ENCODE data around the gene DENND1A.

DENND1A gene

GRCh38 chr9:123807251-123807650 is 122.7 kb downstream of the DENND1A start:
- no peak for DNase-seq

DNA sequence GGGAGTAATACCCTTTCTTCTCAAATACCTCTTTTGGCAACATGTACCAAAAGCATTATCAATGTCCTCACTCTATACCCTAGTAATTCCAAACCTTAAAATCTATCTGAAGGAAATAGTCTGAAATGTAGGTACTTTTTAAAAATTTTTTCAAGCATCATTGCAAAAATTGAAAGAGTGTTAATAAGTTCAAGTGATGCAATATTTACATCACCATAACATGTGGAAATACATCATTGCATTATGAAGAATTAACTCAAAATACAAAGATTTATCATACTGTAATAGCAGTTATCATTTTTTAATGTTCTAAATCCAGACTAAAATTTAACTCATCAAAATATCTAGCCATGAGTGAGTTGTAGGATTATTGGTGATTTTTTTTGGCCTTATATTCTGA is 123.1 kb downstream of the DENND1A start:
- no peak for DNase-seq

DNA sequence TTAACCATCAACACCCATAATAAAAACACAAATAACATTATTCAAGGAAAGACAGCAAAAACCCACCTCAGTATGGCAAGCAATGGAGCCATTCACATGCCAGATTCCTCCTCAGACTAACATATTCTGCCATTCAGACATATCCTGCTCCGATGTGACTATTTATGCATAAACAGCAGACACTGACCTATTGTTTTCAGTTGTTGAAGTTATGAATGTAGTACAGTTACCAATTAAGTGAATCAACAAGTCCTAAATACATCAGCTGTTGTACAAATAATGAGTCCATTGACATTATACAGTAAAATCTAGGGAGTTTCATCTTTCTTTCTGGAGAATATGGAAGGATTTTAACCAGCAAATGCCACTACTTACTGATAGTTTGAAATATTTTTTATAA is 131.7 kb downstream of the DENND1A start:
- peak; percentile 66 to 71 for DNase-seq

- DNase-seq = no peak
These were observed 133.1 kb downstream of the DENND1A start for GRCh38 chr9:123796618-123797484.

DNA sequence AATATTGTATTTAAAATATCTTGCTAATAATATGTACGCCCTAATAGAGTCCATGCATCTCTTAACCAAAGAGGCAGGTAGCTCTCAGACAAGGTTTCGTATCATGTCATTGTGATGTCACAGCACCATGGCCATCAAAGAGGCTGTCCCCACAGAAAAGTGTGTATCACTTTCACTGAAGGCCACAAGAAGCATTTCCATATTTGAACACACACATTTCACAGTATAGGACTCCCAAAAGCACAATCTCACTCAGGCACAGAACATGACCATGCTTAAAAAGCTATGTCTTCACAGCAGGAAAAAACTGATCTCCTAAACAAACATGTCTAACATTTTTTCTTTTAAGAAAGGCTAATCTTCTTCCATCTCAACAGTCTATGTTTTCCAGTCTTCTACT is 133.8 kb downstream of the DENND1A start:
- DNase-seq = no peak

- no peak for DNase-seq
These were observed 134.6 kb downstream of the DENND1A start for GRCh38 chr9:123795336-123795735.

GRCh38 chr9:123792501-123792900 is 137.4 kb downstream of the DENND1A start:
- DNase-seq = no peak

- no peak for DNase-seq
These were observed 140.2 kb downstream of the DENND1A start for GRCh38 chr9:123789554-123790292.

DNA sequence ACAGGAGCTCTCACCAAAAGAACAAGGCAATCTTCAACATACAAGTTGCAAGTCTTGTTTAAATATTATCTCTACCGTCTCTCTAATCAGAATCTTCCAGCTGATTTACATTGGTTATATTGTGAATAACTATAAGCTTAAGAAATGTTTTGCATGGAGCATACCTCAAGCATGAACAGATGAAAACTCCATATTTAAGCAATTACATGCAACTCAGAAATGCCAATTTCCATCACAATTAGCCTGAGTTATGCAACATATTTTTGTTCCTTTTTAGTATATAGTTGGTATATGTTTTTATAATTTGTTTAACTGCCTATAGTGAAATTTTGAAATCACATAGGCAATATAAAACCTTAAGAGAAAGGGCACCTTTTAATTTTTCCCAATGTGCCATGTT is 142.5 kb downstream of the DENND1A start:
- no peak for DNase-seq

DNA sequence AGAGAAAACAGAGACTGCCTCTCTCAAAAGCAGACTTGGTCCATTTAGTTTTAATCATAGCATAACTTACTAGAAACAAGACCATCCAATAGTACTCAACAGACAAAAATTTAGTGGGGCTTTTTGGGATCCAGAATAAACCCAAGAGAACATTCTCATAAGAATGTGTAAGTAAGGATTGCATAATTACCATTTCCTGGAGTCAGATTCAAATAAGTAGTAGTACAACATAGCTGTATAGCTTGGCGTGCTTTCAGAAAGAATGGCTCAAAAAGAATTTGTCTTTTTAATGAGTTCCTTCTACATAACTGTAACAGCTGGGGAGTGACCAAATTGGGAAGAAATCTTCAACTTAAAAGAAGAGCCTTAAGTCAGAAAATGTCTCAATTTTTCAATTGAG is 145.4 kb downstream of the DENND1A start:
- DNase-seq = no peak

- no peak for DNase-seq
These were observed 151.6 kb downstream of the DENND1A start for GRCh38 chr9:123778232-123778902.

GRCh38 chr9:123776708-123777537 is 153.0 kb downstream of the DENND1A start:
- peak; percentile 56 to 63 for DNase-seq

GRCh38 chr9:123775289-123776284 is 154.3 kb downstream of the DENND1A start:
- no peak for DNase-seq

- DNase-seq = peak in 1 of 2 experiments; percentile 7
These were observed 156.1 kb downstream of the DENND1A start for GRCh38 chr9:123773783-123774182.

GRCh38 chr9:123772967-123773366 is 157.0 kb downstream of the DENND1A start:
- no peak for DNase-seq

- no peak for DNase-seq
These were observed 157.6 kb downstream of the DENND1A start for GRCh38 chr9:123772374-123772773.

- no peak for DNase-seq
These were observed 158.2 kb downstream of the DENND1A start for GRCh38 chr9:123771690-123772089.

DNA sequence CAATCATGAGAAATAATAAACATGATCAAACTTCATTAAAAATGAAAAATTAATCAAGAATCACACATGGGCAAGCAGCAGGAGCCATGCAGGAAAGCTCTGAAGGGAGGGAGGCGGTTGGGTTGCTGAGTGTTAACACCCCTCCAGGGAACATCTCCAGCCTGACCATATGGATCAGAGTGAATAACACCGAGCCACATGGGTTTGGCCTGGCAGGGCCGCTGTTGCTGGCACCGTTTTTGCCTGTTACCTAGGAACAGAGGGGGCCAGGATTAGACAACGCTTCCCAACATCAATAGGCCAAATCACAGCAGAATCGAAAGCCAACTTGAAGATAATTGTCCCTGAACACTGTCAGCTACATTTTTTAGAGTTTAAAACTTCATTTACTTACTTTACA is 160.2 kb downstream of the DENND1A start:
- DNase-seq = no peak

DNA sequence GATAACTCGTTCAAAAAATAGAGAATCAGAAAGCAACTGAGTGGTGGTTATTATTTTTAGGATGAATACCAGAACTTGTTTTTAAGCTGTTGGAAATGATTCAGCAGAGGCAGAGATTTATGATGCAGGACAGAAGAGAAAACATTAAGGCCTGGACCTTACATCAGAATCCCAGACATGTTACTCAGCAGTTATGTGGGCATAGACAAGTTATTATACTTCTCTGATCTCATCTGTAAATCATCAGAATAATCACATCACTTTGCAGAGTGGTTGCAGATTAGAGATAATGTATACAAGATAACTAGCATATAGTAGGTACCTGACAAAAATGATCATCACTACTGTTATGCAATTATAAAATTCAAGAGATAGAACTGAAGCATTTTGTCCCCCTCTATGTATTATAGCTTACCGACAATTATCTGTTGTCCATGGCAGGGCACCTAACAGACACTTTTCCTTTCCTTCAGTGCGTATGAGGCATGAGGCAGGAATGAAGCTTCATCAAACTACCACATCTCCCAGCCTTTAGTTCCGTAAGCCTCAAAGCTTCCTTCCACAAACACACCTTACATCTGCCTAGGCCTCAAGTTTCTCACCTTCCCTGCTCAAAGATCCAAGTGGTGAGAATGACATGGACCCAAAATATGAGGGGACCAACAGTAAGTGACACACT is 165.9 kb downstream of the DENND1A start:
- DNase-seq = no peak

- DNase-seq = no peak
These were observed 167.9 kb downstream of the DENND1A start for GRCh38 chr9:123761905-123762605.
